ENCODE results near the gene PLB1.

DNA sequence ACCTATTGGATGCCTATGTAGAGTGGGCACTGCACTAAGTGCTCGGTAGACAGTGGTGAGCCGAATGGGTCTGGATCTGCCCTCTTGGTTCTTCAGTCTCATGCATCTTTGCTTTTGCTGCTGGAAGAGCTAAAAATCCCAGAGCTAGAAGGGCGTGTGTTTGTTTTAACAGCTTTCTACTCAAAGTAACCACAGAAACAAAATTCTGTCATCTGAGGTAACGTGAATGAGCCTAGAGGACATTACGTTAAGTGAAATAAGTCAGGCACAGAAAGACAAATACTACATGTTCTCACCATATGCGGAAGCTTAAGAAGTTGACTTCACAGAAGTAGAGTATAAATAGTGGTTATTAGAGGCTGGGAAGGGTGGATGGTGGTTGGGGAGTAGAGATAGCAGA, 119.8 kb downstream of the PLB1 start:
- TF ChIP-seq NR2C2 (CRISPR knock-in tag; IDR thresholded peaks at IDR 0.05) (no peak), STAT6 (CRISPR knock-in tag; conservative IDR thresholded peaks at IDR 0.05; ENCODE audit: low read depth) (no peak), NFATC4 (CRISPR knock-in tag; IDR thresholded peaks at IDR 0.05) (no peak), FOXJ3 (CRISPR knock-in tag; IDR thresholded peaks at IDR 0.05; ENCODE audit: borderline replicate concordance) (no peak), PRRX2 (CRISPR knock-in tag; IDR thresholded peaks at IDR 0.05) (no peak), ATF6 (CRISPR knock-in tag; IDR thresholded peaks at IDR 0.05) (no peak), TEAD4 (CRISPR knock-in tag; IDR thresholded peaks at IDR 0.05) (no peak), NFE2L1 (CRISPR knock-in tag; IDR thresholded peaks at IDR 0.05) (no peak), TEAD1 (CRISPR knock-in tag; IDR thresholded peaks at IDR 0.05) (no peak), ZNF138 (CRISPR knock-in tag; conservative IDR thresholded peaks at IDR 0.05) (no peak), NR1H2 (CRISPR knock-in tag; IDR thresholded peaks at IDR 0.05) (no peak)
- TF ChIP-seq, protein P1, sequence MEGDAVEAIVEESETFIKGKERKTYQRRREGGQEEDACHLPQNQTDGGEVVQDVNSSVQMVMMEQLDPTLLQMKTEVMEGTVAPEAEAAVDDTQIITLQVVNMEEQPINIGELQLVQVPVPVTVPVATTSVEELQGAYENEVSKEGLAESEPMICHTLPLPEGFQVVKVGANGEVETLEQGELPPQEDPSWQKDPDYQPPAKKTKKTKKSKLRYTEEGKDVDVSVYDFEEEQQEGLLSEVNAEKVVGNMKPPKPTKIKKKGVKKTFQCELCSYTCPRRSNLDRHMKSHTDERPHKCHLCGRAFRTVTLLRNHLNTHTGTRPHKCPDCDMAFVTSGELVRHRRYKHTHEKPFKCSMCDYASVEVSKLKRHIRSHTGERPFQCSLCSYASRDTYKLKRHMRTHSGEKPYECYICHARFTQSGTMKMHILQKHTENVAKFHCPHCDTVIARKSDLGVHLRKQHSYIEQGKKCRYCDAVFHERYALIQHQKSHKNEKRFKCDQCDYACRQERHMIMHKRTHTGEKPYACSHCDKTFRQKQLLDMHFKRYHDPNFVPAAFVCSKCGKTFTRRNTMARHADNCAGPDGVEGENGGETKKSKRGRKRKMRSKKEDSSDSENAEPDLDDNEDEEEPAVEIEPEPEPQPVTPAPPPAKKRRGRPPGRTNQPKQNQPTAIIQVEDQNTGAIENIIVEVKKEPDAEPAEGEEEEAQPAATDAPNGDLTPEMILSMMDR (IDR thresholded peaks at IDR 0.05) = no peak
- TF ChIP-seq, protein P2, sequence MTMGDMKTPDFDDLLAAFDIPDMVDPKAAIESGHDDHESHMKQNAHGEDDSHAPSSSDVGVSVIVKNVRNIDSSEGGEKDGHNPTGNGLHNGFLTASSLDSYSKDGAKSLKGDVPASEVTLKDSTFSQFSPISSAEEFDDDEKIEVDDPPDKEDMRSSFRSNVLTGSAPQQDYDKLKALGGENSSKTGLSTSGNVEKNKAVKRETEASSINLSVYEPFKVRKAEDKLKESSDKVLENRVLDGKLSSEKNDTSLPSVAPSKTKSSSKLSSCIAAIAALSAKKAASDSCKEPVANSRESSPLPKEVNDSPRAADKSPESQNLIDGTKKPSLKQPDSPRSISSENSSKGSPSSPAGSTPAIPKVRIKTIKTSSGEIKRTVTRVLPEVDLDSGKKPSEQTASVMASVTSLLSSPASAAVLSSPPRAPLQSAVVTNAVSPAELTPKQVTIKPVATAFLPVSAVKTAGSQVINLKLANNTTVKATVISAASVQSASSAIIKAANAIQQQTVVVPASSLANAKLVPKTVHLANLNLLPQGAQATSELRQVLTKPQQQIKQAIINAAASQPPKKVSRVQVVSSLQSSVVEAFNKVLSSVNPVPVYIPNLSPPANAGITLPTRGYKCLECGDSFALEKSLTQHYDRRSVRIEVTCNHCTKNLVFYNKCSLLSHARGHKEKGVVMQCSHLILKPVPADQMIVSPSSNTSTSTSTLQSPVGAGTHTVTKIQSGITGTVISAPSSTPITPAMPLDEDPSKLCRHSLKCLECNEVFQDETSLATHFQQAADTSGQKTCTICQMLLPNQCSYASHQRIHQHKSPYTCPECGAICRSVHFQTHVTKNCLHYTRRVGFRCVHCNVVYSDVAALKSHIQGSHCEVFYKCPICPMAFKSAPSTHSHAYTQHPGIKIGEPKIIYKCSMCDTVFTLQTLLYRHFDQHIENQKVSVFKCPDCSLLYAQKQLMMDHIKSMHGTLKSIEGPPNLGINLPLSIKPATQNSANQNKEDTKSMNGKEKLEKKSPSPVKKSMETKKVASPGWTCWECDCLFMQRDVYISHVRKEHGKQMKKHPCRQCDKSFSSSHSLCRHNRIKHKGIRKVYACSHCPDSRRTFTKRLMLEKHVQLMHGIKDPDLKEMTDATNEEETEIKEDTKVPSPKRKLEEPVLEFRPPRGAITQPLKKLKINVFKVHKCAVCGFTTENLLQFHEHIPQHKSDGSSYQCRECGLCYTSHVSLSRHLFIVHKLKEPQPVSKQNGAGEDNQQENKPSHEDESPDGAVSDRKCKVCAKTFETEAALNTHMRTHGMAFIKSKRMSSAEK (CRISPR knock-in tag; IDR thresholded peaks at IDR 0.05; ENCODE audit: borderline replicate concordance) = no peak
- TF ChIP-seq, protein P3, sequence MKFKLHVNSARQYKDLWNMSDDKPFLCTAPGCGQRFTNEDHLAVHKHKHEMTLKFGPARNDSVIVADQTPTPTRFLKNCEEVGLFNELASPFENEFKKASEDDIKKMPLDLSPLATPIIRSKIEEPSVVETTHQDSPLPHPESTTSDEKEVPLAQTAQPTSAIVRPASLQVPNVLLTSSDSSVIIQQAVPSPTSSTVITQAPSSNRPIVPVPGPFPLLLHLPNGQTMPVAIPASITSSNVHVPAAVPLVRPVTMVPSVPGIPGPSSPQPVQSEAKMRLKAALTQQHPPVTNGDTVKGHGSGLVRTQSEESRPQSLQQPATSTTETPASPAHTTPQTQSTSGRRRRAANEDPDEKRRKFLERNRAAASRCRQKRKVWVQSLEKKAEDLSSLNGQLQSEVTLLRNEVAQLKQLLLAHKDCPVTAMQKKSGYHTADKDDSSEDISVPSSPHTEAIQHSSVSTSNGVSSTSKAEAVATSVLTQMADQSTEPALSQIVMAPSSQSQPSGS (CRISPR knock-in tag; IDR thresholded peaks at IDR 0.05; ENCODE audit: borderline replicate concordance, low read depth) = no peak
